Duodenal mucosa (tissue), 2 donors: ENCODE data around the gene KIAA0586.
"Not testable (repeated sequence)": the region's sequence is repeated elsewhere in the genome, so short reads cannot be mapped to it uniquely, and the experiment has no call there.

Experiments used
- H3K27ac ChIP-seq: one replicate; pipeline ENCODE4 v1.7.0; 2013; ENCODE audit warnings: low read depth, low read length
- H3K27me3 ChIP-seq, 2 donors: one replicate each; pipeline ENCODE4 v1.7.0; 2013; ENCODE audit warnings: low read length in 2 of 2, control low read depth in 1 of 2; ENCODE audit not compliant: insufficient read depth in 2 of 2, control insufficient read depth in 1 of 2
- H3K36me3 ChIP-seq, 2 donors: one replicate each; pipeline ENCODE4 v1.7.0; 2013; ENCODE audit warnings: low read length in 2 of 2, control low read depth in 1 of 2; ENCODE audit not compliant: insufficient read depth in 2 of 2, control insufficient read depth in 1 of 2
- H3K4me1 ChIP-seq, 2 donors: one replicate each; pipeline ENCODE4 v1.7.0; 2013; ENCODE audit warnings: low read length in 2 of 2, control low read depth in 1 of 2; ENCODE audit not compliant: insufficient read depth in 2 of 2, control insufficient read depth in 1 of 2
- H3K4me3 ChIP-seq, 2 donors: one replicate each; pipeline ENCODE4 v1.7.0; 2013; ENCODE audit warnings: low read length in 2 of 2, low read depth in 1 of 2
- H3K9ac ChIP-seq, 2 donors: one replicate each; pipeline ENCODE4 v1.7.0; 2013; ENCODE audit warnings: low read length in 2 of 2, low read depth in 1 of 2
- H3K9me3 ChIP-seq, 2 donors: one replicate each; pipeline ENCODE4 v1.7.0; 2013; ENCODE audit warnings: low read length in 2 of 2, control low read depth in 1 of 2; ENCODE audit not compliant: control insufficient read depth in 1 of 2

KIAA0586 gene

GRCh38 chr14:58581389-58581788, 153.9 kb downstream of the KIAA0586 start:
- H3K4me3 ChIP-seq, H3K27me3 ChIP-seq, H3K27ac ChIP-seq, H3K9me3 ChIP-seq, H3K4me1 ChIP-seq, H3K9ac ChIP-seq, H3K36me3 ChIP-seq: not testable (repeated sequence)

DNA sequence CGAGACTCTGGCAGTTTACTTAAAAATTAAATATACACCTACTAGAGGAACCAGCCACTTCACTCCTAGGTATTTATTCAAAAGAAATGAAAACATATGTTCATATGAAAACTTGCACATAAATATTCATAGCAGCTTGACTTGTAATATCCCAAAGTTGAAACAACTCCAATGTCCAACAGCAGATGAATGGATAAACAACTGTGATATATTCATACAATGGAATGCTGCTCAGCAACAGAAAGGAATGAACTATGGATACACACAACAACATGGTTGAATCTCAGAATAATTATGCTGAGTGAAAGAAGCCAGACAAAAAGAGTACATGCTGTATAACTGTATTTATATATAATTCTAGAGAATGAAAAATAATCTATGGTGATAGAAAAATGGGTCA, 156.9 kb downstream of the KIAA0586 start:
- Histone ChIP-seq H3K36me3 (no peaks in the 10 kb centered on the region), H3K27me3 (no peaks in the 10 kb centered on the region), H3K9me3 (no peaks in the 10 kb centered on the region), H3K27ac (no peak overlapping the region), H3K4me3 (no peak overlapping the region), H3K4me1 (no peaks in the 10 kb centered on the region), H3K9ac (no peak overlapping the region)

DNA sequence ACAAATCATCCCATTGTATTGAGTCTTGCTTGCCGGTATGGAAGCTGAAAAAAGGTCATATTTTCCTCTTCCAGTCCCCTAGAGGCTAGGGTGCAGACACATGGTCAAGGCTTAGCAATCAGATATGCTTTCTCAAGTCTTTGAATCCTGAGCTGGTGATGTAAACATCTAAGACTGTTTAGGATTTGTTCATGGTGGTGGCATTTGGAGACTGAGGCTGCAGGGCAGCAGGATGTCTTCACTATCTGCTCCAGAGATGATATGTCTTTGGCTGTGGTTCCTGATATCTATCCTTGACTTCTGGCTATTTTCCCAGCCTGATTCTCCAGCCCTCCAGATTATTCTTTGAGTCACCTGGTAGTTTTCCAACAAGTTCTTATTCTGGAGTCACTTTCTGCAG, 159.8 kb downstream of the KIAA0586 start:
- H3K27me3 ChIP-seq = no peaks in the 10 kb centered on the region
- no peaks in the 10 kb centered on the region for H3K9me3 ChIP-seq
- no peaks in the 10 kb centered on the region for H3K36me3 ChIP-seq
- H3K9ac ChIP-seq = no peak overlapping the region
- H3K4me3 ChIP-seq = no peak overlapping the region
- no peaks in the 10 kb centered on the region for H3K4me1 ChIP-seq
- H3K27ac ChIP-seq = no peak overlapping the region

- H3K4me3 ChIP-seq, H3K9ac ChIP-seq, H3K27ac ChIP-seq, H3K36me3 ChIP-seq, H3K4me1 ChIP-seq, H3K27me3 ChIP-seq, H3K9me3 ChIP-seq: not testable (repeated sequence)
Observed at GRCh38 chr14:58588321-58588720, 160.8 kb downstream of the KIAA0586 start.

GRCh38 chr14:58593977-58594376, 166.5 kb downstream of the KIAA0586 start:
- no peaks in the 10 kb centered on the region for H3K4me1 ChIP-seq
- no peak overlapping the region for H3K9ac ChIP-seq
- no peaks in the 10 kb centered on the region for H3K27me3 ChIP-seq
- no peak overlapping the region for H3K27ac ChIP-seq
- no peaks in the 10 kb centered on the region for H3K9me3 ChIP-seq
- H3K36me3 ChIP-seq = no peaks in the 10 kb centered on the region
- H3K4me3 ChIP-seq = no peak overlapping the region

- no peak overlapping the region for H3K27ac ChIP-seq
- H3K4me3 ChIP-seq = no peak overlapping the region
- H3K9me3 ChIP-seq = no peaks in the 10 kb centered on the region
- H3K36me3 ChIP-seq = no peaks in the 10 kb centered on the region
- no peaks in the 10 kb centered on the region for H3K4me1 ChIP-seq
- H3K9ac ChIP-seq = no peak overlapping the region
- H3K27me3 ChIP-seq = no peaks in the 10 kb centered on the region
Observed at GRCh38 chr14:58597041-58597440, 169.5 kb downstream of the KIAA0586 start.

- Histone ChIP-seq H3K4me1 (no peaks in the 10 kb centered on the region), H3K36me3 (no peaks in the 10 kb centered on the region), H3K27me3 (no peaks in the 10 kb centered on the region), H3K9ac (no peak overlapping the region), H3K4me3 (no peak overlapping the region), H3K27ac (no peak overlapping the region), H3K9me3 (no peaks in the 10 kb centered on the region)
Observed at GRCh38 chr14:58598028-58598803, 170.7 kb downstream of the KIAA0586 start.

DNA sequence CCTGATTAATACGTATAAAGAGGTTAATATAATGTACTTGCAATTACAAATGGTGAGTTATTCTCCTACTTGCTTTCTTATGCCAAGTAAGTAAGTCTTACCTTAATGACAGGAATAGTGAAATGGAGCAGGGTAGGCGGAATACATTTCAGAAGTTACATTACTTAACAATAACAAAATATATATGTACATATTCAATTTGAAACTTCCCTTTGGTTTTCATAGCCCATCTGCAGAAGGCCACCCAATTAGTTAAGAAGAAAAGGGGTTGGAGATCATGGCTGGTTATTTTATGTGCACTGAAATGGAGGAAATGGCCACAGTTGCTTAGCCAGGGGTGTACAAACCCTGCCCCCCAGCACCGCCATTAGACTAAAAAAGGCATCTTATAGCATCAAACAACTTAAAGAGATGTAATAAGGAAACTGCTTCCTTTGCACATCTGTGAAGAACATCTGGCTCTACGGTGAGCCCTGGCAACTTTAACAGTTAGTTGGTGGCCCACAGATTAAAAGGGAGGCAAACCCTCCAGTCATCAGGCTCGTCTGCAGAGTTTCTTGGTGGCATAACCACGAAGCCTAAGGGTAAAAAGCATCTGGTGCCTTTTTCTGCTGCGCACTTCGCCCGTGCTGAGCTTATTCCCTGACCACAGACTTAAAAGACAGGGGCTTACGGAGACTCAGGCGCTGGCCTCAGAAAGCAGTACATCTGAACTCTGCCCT, 171.4 kb downstream of the KIAA0586 start:
- Histone ChIP-seq H3K4me1 (no peaks in the 10 kb centered on the region), H3K4me3 (no peak overlapping the region), H3K36me3 (no peaks in the 10 kb centered on the region), H3K9ac (no peak overlapping the region), H3K9me3 (no peaks in the 10 kb centered on the region), H3K27ac (no peak overlapping the region), H3K27me3 (no peaks in the 10 kb centered on the region)

DNA sequence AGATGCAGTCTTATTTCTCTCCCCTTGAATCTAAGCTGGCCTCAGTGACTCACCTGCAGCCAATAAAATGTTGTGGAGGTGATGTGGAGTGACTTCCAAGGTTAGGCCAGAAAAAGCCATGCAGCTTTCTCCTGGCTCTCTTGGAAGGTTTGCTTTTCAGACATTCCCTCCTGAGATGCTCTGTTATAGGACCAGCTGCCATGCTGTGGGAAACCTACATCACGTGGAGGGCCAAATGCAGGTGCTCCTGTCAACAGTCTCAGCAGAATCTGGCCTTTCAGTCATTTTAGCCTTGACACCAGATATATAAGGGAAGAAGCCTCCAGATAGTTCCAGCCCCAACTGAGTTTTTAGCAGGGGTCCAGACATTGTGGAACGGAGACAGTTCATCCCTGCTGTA, 172.2 kb downstream of the KIAA0586 start:
- Histone ChIP-seq H3K36me3 (no peaks in the 10 kb centered on the region), H3K9ac (no peak overlapping the region), H3K9me3 (no peaks in the 10 kb centered on the region), H3K27me3 (no peaks in the 10 kb centered on the region), H3K4me3 (no peak overlapping the region), H3K4me1 (no peaks in the 10 kb centered on the region), H3K27ac (no peak overlapping the region)
